GM10248 (cell line): ENCODE data around the gene HIC1.

Experiments used
- CTCF ChIA-PET: fragments of 300-600 bp; sonication (Branson Sonifier 250); formaldehyde crosslinking; extraction: SDS; loops from one replicate; lab custom pipeline; 2021; ENCODE audit warnings: antibody characterized with exemption; lab: Yijun Ruan, JAX
- POLR2A ChIA-PET: fragments of 350-650 bp; sonication (Branson Sonifier 250); formaldehyde crosslinking; extraction: SDS; loops from one replicate; lab custom pipeline; 2020; ENCODE audit warnings: antibody characterized with exemption; lab: Yijun Ruan, JAX
- DNase-seq: peaks from one replicate; pipeline ENCODE4 v3.0.0; 2012; ENCODE audit errors: extremely low spot score
- TF ChIP-seq, protein P1 (sequence below): IDR thresholded peaks from 2 replicates; pipeline ENCODE4 v1.5.1; 2012; ENCODE audit warnings: mild to moderate bottlenecking, low read depth; ENCODE audit errors: extremely low read depth, missing control alignments, control extremely low read depth

HIC1 gene

DNA sequence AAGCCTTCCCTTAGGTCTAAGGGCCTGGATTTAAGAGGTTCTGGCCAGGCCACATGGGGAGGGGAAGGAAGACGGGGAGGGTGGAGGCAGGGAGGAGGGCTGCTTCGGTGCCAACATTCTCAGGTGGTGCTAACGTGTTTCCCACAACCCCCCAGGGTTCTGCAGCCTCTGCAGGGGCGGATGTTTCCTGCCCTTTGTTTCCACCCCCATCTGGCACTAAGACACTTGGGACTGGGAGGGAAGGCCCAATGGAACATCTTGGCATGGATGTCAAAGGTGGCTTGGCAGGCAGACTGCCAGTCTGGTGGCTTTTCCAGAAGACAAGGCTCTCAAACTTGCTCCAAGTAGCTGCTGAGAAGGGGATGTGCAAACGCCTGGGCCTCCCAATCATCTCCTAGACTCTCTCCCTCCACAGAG, 12.7 kb downstream of the HIC1 start:
- POLR2A ChIA-PET = interaction anchor here (0.9 to 1.8 kb wide), 2 partner anchors 15 to 22 kb away, joined by 3 to 6 read pairs; no protein-coding TSS in a partner anchor
- CTCF ChIA-PET = interaction anchor here (1.1 to 10.3 kb wide), 7 partner anchors 9 to 178 kb away, joined by 3 to 107 read pairs (median 7); partner anchors contain the start of gene HIC1
- no peak for DNase-seq
- TF ChIP-seq, protein P1, sequence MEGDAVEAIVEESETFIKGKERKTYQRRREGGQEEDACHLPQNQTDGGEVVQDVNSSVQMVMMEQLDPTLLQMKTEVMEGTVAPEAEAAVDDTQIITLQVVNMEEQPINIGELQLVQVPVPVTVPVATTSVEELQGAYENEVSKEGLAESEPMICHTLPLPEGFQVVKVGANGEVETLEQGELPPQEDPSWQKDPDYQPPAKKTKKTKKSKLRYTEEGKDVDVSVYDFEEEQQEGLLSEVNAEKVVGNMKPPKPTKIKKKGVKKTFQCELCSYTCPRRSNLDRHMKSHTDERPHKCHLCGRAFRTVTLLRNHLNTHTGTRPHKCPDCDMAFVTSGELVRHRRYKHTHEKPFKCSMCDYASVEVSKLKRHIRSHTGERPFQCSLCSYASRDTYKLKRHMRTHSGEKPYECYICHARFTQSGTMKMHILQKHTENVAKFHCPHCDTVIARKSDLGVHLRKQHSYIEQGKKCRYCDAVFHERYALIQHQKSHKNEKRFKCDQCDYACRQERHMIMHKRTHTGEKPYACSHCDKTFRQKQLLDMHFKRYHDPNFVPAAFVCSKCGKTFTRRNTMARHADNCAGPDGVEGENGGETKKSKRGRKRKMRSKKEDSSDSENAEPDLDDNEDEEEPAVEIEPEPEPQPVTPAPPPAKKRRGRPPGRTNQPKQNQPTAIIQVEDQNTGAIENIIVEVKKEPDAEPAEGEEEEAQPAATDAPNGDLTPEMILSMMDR = no peak

DNA sequence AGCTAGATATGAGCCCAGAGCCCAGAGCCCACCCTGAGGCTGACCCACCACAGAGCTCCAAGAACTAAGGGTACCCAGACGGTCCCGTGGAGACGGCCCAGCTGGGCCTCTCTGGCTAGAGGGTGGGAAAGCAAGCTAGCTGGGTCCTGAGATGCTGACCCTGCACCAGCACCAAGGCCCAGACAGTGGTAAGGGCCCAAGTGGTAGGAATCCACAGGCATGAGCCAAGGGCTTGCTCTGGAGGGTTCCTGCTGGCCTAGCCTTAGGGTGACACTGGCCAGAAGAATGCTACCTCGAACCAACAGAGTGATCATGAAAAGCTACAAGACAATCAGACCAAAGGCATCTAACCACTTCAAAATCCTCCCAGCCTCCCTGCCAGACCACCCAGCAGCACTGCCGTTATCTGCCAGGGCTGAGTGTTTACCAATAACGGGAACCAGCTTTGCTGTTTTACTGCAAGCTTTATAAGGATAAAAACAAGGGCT, 13.2 kb downstream of the HIC1 start:
- TF ChIP-seq, protein P1 = no peak
- CTCF ChIA-PET = interaction anchor here (0.9 to 10.3 kb wide), 8 partner anchors 10 to 196 kb away, joined by 3 to 107 read pairs (median 6); partner anchors contain the start of gene HIC1
- no peak for DNase-seq
- POLR2A ChIA-PET = interaction anchor here (0.6 to 1.8 kb wide), 4 partner anchors 11 to 28 kb away, joined by 3 to 6 read pairs (median 3); no protein-coding TSS in a partner anchor

DNA sequence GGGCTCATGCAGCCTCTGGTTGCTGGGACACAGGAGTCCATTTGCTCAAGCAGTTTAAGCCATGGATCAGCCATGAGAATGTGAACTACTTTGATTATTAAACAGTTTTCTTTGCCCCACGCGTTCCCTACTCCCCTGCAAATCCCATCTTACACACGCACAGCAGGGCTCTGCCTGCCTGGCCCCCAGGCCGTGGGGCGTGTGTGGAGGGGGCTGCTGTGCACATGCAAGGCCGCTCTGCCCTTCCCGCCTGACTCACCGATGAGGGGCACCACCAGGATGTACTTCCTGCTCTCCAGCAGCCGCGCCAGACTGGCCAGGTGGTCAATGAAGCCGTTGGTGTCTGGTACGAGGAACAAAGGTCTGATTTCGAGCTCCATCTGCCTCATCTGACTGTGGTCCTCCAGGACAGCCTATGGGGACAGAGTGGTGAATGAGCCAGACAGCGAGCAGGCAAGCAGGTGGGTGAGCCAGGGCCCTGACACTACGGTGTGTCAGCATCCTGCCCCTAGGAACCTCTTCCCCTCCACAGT, 13.7 kb downstream of the HIC1 start:
- no peak for DNase-seq
- POLR2A ChIA-PET = interaction anchor here (0.6 to 1.8 kb wide), 3 partner anchors 12 to 28 kb away, joined by 3 to 6 read pairs (median 3); no protein-coding TSS in a partner anchor
- CTCF ChIA-PET = interaction anchor here (0.9 to 10.3 kb wide), 11 partner anchors 11 to 196 kb away, joined by 3 to 107 read pairs (median 7); partner anchors contain the start of gene HIC1
- TF ChIP-seq, protein P1 = no peak

DNA sequence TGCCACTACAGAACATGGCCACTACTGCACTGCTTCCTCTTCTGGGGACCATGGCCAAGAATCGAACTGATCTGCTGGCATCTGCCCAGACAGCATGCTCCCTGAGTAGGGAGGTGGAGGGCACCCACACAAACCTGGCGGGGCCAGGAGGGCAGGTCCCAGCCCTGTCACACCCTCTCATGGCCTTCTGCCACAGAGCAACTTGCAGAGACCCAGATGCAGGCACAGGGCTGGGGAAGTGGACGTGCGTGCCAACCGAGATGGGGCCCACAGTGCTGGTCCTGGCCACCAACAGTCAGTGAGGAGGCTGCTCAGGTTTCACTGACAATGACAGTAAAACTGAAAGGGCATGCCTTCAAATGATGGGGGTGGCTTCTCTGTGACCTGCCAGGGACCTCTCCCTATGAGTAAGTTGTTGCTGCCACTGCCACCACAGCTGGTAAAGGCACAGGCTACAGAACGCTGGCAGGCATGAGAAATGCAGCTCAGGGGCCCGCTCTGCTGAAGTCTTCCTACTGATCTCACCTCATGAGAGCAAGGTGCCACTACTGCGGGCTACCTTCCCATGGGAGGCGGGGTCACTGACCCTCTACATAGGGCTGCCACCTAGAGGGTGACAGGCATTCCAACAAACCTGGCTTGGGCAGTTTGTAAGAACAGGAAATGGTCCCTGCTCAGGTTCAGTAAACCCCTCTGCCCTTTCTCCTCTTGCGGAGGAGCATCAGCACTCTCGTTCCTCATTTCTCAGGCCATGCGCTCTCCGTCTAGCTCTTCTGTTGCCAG, 15.5 kb downstream of the HIC1 start:
- POLR2A ChIA-PET = interaction anchor here (0.9 to 1.6 kb wide), 5 partner anchors 14 to 168 kb away, joined by 3 to 4 read pairs (median 3); no protein-coding TSS in a partner anchor
- CTCF ChIA-PET = interaction anchor here (1.1 to 10.3 kb wide), 8 partner anchors 10 to 175 kb away, joined by 4 to 107 read pairs (median 14); no protein-coding TSS in a partner anchor
- peak; percentile 84 for DNase-seq
- TF ChIP-seq, protein P1 = no peak

DNA sequence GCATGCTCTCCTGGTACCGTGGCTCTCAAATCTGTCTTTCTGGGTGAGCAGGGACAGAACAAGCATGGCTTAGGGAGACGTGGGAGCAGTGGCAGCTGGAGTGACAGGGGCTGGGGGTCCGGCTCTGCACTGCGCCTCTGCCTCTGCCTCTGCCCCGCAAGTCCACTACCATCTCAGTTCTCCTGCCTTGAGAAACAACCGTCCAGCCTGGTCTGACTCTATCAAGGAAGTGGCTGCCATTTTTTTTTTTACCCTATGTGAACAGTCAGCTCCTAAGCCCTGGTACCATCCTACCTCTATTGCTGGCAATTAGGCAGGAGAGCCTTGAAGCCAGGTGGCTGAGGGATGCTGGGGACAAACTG, 16.1 kb downstream of the HIC1 start:
- TF ChIP-seq, protein P1 = no peak
- ChIA-PET CTCF (interaction anchor here (1.1 to 10.3 kb wide), 7 partner anchors 10 to 174 kb away, joined by 3 to 107 read pairs (median 20); no protein-coding TSS in a partner anchor), POLR2A (interaction anchor here (0.9 to 1.6 kb wide), 4 partner anchors 13 to 168 kb away, joined by 3 to 4 read pairs (median 3); no protein-coding TSS in a partner anchor)
- no peak for DNase-seq
